H54 (cell line): ENCODE measurements around the gene UBN1.
A peak's percentile ranks its signal among the peaks of the same experiment; 100 is the strongest.

ENCODE experiments used
- DNase-seq: peaks from one replicate; pipeline ENCODE4 v3.0.0; 2011; ENCODE audit warnings: low spot score, mixed read lengths; ENCODE audit not compliant: insufficient read length
- FAIRE-seq: peaks from 3 replicates; lab custom pipeline; 2011; peaks lifted over from hg19 to GRCh38; lab: Jason Lieb, UNC
- POLR2A ChIP-seq: IDR thresholded peaks from 2 replicates; pipeline ENCODE4 v1.6.1; 2011; ENCODE audit warnings: low read depth, mild to moderate bottlenecking, low read length

The UBN1 gene

GRCh38 chr16:4859190-4859899 lies 12.1 kb downstream of the UBN1 start:
- no peak for TF ChIP-seq POLR2A
- DNase-seq (peak; percentile 76), FAIRE-seq (peak; percentile 67)

- peak; percentile 75 for FAIRE-seq
- DNase-seq = peak; percentile 86
These were observed 12.6 kb downstream of the UBN1 start for GRCh38 chr16:4859900-4860255.

GRCh38 chr16:4860727-4861342 lies 13.6 kb downstream of the UBN1 start:
- DNase-seq = no peak
- no peak for FAIRE-seq

More at GRCh38 chr16:4859900-4860255, 12.6 kb downstream of the UBN1 start:
- TF ChIP-seq POLR2A = no peak

GRCh38 chr16:4862639-4863038 lies 15.4 kb downstream of the UBN1 start:
- no peak for FAIRE-seq
- no peak for DNase-seq
- TF ChIP-seq POLR2A = no peak

More at GRCh38 chr16:4860727-4861342, 13.6 kb downstream of the UBN1 start:
- TF ChIP-seq POLR2A = no peak

GRCh38 chr16:4864728-4865127 lies 17.4 kb downstream of the UBN1 start:
- DNase-seq = no peak
- no peak for FAIRE-seq
- TF ChIP-seq POLR2A = no peak

GRCh38 chr16:4865231-4865860 lies 18.1 kb downstream of the UBN1 start:
- DNase-seq (no peak), FAIRE-seq (no peak)
- no peak for TF ChIP-seq POLR2A

GRCh38 chr16:4866586-4866985 lies 19.3 kb downstream of the UBN1 start:
- no peak for TF ChIP-seq POLR2A
- FAIRE-seq (no peak), DNase-seq (no peak)

GRCh38 chr16:4868026-4868425 lies 20.7 kb downstream of the UBN1 start:
- TF ChIP-seq POLR2A = no peak
- FAIRE-seq (no peak), DNase-seq (no peak)

GRCh38 chr16:4868535-4868934 lies 21.3 kb downstream of the UBN1 start:
- no peak for FAIRE-seq
- no peak for DNase-seq
- TF ChIP-seq POLR2A = no peak

GRCh38 chr16:4869147-4869805 lies 22.0 kb downstream of the UBN1 start:
- no peak for TF ChIP-seq POLR2A
- DNase-seq (no peak), FAIRE-seq (no peak)

- no peak for TF ChIP-seq POLR2A
- DNase-seq (no peak), FAIRE-seq (no peak)
These were observed 22.9 kb downstream of the UBN1 start for GRCh38 chr16:4870138-4870671.

GRCh38 chr16:4871071-4871470 lies 23.8 kb downstream of the UBN1 start:
- no peak for TF ChIP-seq POLR2A
- no peak for DNase-seq
- FAIRE-seq = no peak

GRCh38 chr16:4873091-4873490 lies 25.8 kb downstream of the UBN1 start:
- DNase-seq = no peak
- TF ChIP-seq POLR2A = no peak
- FAIRE-seq = no peak

- no peak for TF ChIP-seq POLR2A
- DNase-seq = no peak
- no peak for FAIRE-seq
These were observed 27.4 kb downstream of the UBN1 start for GRCh38 chr16:4874666-4875065.
